ENCODE data around the gene RSPO3.

DNA sequence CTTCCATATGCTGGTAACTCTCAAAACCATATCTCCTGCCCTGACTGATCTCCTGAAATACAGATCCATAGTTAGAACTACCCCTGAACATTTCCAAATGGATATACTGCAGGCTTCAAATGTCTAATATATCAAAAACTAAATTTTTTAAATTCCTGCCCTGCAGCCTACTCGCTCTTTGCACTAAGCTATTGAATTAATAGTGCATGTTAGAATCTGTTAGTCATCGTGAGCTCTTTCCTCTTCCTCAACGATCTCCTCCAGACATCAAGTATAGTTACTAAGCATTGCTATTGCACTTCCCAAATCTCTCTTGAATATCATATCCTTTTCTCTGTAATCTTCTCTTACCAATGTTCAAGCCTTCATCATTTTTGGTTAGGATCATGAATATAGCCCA is 26.0 kb upstream of the RSPO3 start:
- TF ChIP-seq, protein P1, sequence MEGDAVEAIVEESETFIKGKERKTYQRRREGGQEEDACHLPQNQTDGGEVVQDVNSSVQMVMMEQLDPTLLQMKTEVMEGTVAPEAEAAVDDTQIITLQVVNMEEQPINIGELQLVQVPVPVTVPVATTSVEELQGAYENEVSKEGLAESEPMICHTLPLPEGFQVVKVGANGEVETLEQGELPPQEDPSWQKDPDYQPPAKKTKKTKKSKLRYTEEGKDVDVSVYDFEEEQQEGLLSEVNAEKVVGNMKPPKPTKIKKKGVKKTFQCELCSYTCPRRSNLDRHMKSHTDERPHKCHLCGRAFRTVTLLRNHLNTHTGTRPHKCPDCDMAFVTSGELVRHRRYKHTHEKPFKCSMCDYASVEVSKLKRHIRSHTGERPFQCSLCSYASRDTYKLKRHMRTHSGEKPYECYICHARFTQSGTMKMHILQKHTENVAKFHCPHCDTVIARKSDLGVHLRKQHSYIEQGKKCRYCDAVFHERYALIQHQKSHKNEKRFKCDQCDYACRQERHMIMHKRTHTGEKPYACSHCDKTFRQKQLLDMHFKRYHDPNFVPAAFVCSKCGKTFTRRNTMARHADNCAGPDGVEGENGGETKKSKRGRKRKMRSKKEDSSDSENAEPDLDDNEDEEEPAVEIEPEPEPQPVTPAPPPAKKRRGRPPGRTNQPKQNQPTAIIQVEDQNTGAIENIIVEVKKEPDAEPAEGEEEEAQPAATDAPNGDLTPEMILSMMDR (IDR thresholded peaks at IDR 0.05): no peak
- TF ChIP-seq POLR2A (IDR thresholded peaks at IDR 0.05): no peak
- no peak for TF ChIP-seq EP300 (IDR thresholded peaks at IDR 0.05)
- no peak for TF ChIP-seq POLR2AphosphoS5 (IDR thresholded peaks at IDR 0.05)

Data from upper lobe of left lung (tissue), 4 donors.